Endothelial cell of umbilical vein (primary cell): ENCODE measurements around the gene CYFIP2. TPM values are rescaled to one million over a fixed set of nuclear protein-coding genes. Genes with fewer than 3 reads are reported as not detected.
A peak's percentile ranks its signal among the peaks of the same experiment; 100 is the strongest.

Experiments
- BruUV-seq: library from RNA; stranded (reverse); fragments of 400-500 nt; replicated peaks from 2 replicates; lab custom pipeline; 2021; lab: Mats Ljungman, UMichigan
- CTCF ChIA-PET: fragments of 300-600, 350-600 bp; sonication (Branson Sonifier 250); formaldehyde crosslinking; loops from one replicate; lab custom pipeline; 2021; ENCODE audit warnings: antibody characterized with exemption, inconsistent platforms; lab: Charles Lee
- POLR2A ChIA-PET: fragments of 300-600, 350-600 bp; sonication (Branson Sonifier 250); formaldehyde crosslinking; loops from one replicate; lab custom pipeline; 2021; ENCODE audit warnings: antibody characterized with exemption, inconsistent platforms; lab: Charles Lee
- DNase-seq: peaks from one replicate; pipeline ENCODE4 v3.0.0-alpha.2; 2011; ENCODE audit warnings: low read depth, low spot score
- FAIRE-seq: peaks from 2 replicates; lab custom pipeline; 2011; peaks lifted over from hg19 to GRCh38; lab: Jason Lieb, UNC
- H2AFZ ChIP-seq: 2 replicates; pipeline ENCODE4 v1.6.0; 2012; ENCODE audit warnings: low read depth, low read length, control low read depth, inconsistent platforms
- H3K27ac ChIP-seq: 2 replicates; pipeline ENCODE4 v1.5.1; 2011; ENCODE audit warnings: low read depth, mild to moderate bottlenecking, control low read depth, low read length, moderate library complexity; ENCODE audit not compliant: insufficient read depth
- H3K27me3 ChIP-seq, 2 experiments: 2 replicates each; pipeline versions ENCODE4 v1.6.0 to v1.6.1; 2011; ENCODE audit warnings: low read length in 2 of 2, mixed read lengths in 1 of 2; ENCODE audit not compliant: control insufficient read depth in 2 of 2, insufficient read depth in 2 of 2
- H3K36me3 ChIP-seq, 2 experiments: 2 replicates in 1 of 2; 3 replicates in 1 of 2; pipeline ENCODE4 v1.5.1; 2011; ENCODE audit warnings: low read length in 2 of 2, mild to moderate bottlenecking in 1 of 2, moderate library complexity in 1 of 2; ENCODE audit not compliant: control insufficient read depth in 2 of 2, insufficient read depth in 2 of 2; ENCODE audit errors: extremely low read depth in 1 of 2
- H3K4me1 ChIP-seq: 3 replicates; pipeline ENCODE4 v1.5.1; 2011; ENCODE audit warnings: mild to moderate bottlenecking, low read length; ENCODE audit not compliant: control insufficient read depth, insufficient read depth; ENCODE audit errors: extremely low read depth
- H3K4me2 ChIP-seq: 2 replicates; pipeline ENCODE4 v1.6.1; 2011; ENCODE audit warnings: low read length, control low read depth, mixed read lengths; ENCODE audit not compliant: insufficient read depth
- H3K4me3 ChIP-seq, 3 experiments: fragments of 200-600 bp in 1 of 3; sonication (generic), shearing (Covaris generic) in 1 of 3; replicated peaks in 1 of 3; 2 replicates each; pipeline ENCODE4 v1.5.1; 2011 to 2016; ENCODE audit warnings: control low read depth in 3 of 3, low read length in 3 of 3, mild to moderate bottlenecking in 2 of 3, inconsistent platforms in 1 of 3, low read depth in 1 of 3, moderate library complexity in 1 of 3; ENCODE audit not compliant: insufficient read depth in 1 of 3
- H3K79me2 ChIP-seq: 2 replicates; pipeline ENCODE4 v1.6.0; 2012; ENCODE audit warnings: low read length, inconsistent platforms; ENCODE audit not compliant: control insufficient read depth, insufficient read depth
- H3K9ac ChIP-seq: replicated peaks from 2 replicates; pipeline ENCODE3; 2011; ENCODE audit warnings: low read length, control low read depth; ENCODE audit not compliant: insufficient read depth; ENCODE audit errors: extremely low read depth
- H3K9me1 ChIP-seq: replicated peaks from 3 replicates; pipeline ENCODE4 v1.6.0; 2011; ENCODE audit warnings: mild to moderate bottlenecking, low read length; ENCODE audit not compliant: control insufficient read depth, insufficient read depth; ENCODE audit errors: extremely low read depth
- H3K9me3 ChIP-seq: replicated peaks from 2 replicates; pipeline ENCODE4 v1.5.1; 2012; ENCODE audit warnings: low read length, inconsistent platforms; ENCODE audit not compliant: control insufficient read depth, insufficient read depth
- H4K20me1 ChIP-seq: replicated peaks from 2 replicates; pipeline ENCODE3; 2011; ENCODE audit warnings: mild to moderate bottlenecking, low read length; ENCODE audit not compliant: control insufficient read depth, insufficient read depth; ENCODE audit errors: extremely low read depth
- CTCF ChIP-seq, 2 donors: IDR thresholded peaks; 1 replicate in 1 of 2; 2 replicates in 1 of 2; pipeline ENCODE4 v1.5.1; 2011; ENCODE audit warnings: low read length in 2 of 2, mild to moderate bottlenecking in 2 of 2, moderate library complexity in 2 of 2, control low read depth in 1 of 2, inconsistent platforms in 1 of 2, low read depth in 1 of 2; ENCODE audit not compliant: insufficient read depth in 1 of 2; ENCODE audit errors: extremely low read depth in 1 of 2
- EZH2 ChIP-seq: IDR thresholded peaks from 2 replicates; pipeline ENCODE4 v1.6.1; 2012; ENCODE audit warnings: borderline replicate concordance, low read depth, mild to moderate bottlenecking, moderate library complexity, low read length, inconsistent platforms; ENCODE audit not compliant: severe bottlenecking
- FOS ChIP-seq: IDR thresholded peaks from 2 replicates; pipeline ENCODE4 v1.6.1; 2011; ENCODE audit warnings: mild to moderate bottlenecking, low read length, moderate library complexity, borderline replicate concordance; ENCODE audit not compliant: insufficient read depth
- GATA2 ChIP-seq: IDR thresholded peaks from 2 replicates; pipeline ENCODE4 v1.7.0; 2011; ENCODE audit warnings: low read depth, mild to moderate bottlenecking, moderate library complexity, mixed read lengths, low read length; ENCODE audit not compliant: insufficient read length, insufficient read depth
- JUN ChIP-seq: IDR thresholded peaks from 2 replicates; pipeline ENCODE4 v1.6.1; 2011; ENCODE audit warnings: borderline replicate concordance, low read depth; ENCODE audit not compliant: insufficient read length, insufficient read depth
- MAX ChIP-seq: IDR thresholded peaks from 2 replicates; pipeline ENCODE4 v1.6.1; 2011; ENCODE audit not compliant: insufficient read depth, insufficient read length
- MYC ChIP-seq: IDR thresholded peaks from one replicate; pipeline ENCODE4 v1.6.1; 2011; ENCODE audit warnings: mild to moderate bottlenecking, low read depth, low read length
- POLR2A ChIP-seq: IDR thresholded peaks from 2 replicates; pipeline ENCODE4 v1.6.1; 2012; ENCODE audit warnings: low read depth, mild to moderate bottlenecking, control low read depth, low read length
- POLR2AphosphoS5 ChIP-seq: IDR thresholded peaks from 2 replicates; pipeline ENCODE4 v1.6.1; 2012; ENCODE audit warnings: low read depth, mild to moderate bottlenecking, control low read depth, low read length, moderate library complexity; ENCODE audit not compliant: insufficient read depth
- dilution Hi-C: fragments of 300-500 bp; cut with MboI; formaldehyde crosslinking; loops from one replicate; pipeline ENCODE4 v1.15.0; 2019; ENCODE audit warnings: low sequenced_read_pairs; ENCODE audit not compliant: extremely low pct_ligation_motif_present
- intact Hi-C: fragments of 100-400 bp; cut with micrococcal nuclease; formaldehyde crosslinking; loops from one replicate; pipeline ENCODE4 v1.10.0; 2022
- polyA plus RNA-seq, 4 experiments: library from polyadenylated mRNA; depleted of rRNA in 3 of 4; stranded (reverse) in 3 of 4; unstranded in 1 of 4; fragments of >200 nt; gene quantifications; 2 replicates each; pipeline versions ENCODE4 v1.2.1 to v1.2.3, GENCODE V29; 2011 to 2012; ENCODE audit warnings: missing spikeins in 1 of 4
- total RNA-seq: library from RNA; stranded (reverse); gene quantifications from 2 replicates; pipeline ENCODE4 v1.2.3, GENCODE V29; 2021

Gene CYFIP2
- total and polyA plus RNA-seq, 2 donors (not counting 3 experiments of a cell fraction or from before 2014, with no cell fraction given), result 9.2 to 22.4 TPM

DNA sequence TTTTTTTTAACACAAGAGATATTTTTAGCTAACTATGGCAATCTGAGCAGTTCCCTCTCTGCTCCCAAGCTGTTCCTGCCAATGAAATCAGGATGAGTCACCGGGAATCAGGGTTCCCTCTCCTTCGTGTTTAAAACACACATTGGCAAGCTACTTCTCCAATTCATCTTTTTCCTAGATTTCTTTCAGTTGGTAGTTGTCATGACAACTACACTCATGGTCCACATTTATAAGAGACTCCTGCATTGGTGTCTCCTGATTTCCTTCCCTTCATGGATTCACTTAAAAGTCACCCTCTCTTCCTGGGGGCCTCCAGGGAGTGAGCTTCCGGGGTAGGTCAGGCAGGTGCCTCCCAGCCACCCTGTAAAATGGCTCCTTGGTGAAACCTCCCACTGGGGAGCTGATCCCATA is 121.8 kb downstream of the CYFIP2 start:
- peak overlapping the region; percentile 88 for H3K27ac ChIP-seq
- peak overlapping the region; percentile 32 for H3K9ac ChIP-seq
- H3K4me3 ChIP-seq, result no peak overlapping the region
- H3K4me2 ChIP-seq, result peak overlapping the region; percentile 60
- H3K9me3 ChIP-seq, result no peaks in the 10 kb centered on the region
- dilution Hi-C loops (no loop called here), intact Hi-C loops (loop anchor here (2.0 kb wide), 1 partner anchor 1003 kb away; no protein-coding TSS in a partner anchor)
- H3K79me2 ChIP-seq, result no peaks in the 10 kb centered on the region
- H3K36me3 ChIP-seq, result no peaks in the 10 kb centered on the region
- BruUV-seq, result no TSS peak
- DNase-seq (peak; percentile 85), FAIRE-seq (peak; percentile 87)
- H3K9me1 ChIP-seq, result no peaks in the 10 kb centered on the region
- TF ChIP-seq FOS (peak; percentile 89), POLR2A (no peak), MAX (no peak), CTCF (IDR thresholded peaks at IDR 0.05; ENCODE audit: extremely low read depth in 1 of 2, insufficient read depth in 1 of 2, low read depth in 1 of 2, low read length in 2 of 2) (no peak), EZH2 (no peak), POLR2AphosphoS5 (no peak), GATA2 (no peak), MYC (no peak), JUN (peak; percentile 89)
- POLR2A ChIA-PET, result no interaction called here
- peaks cover 65% of the 10 kb centered on the region for H3K4me1 ChIP-seq
- H3K27me3 ChIP-seq, result no peaks in the 10 kb centered on the region
- H4K20me1 ChIP-seq, result no peaks in the 10 kb centered on the region
- CTCF ChIA-PET, result interaction anchor here (0.8 to 1.8 kb wide), 14 partner anchors 15 to 1719 kb away, joined by 3 to 13 read pairs (median 4); partner anchors contain the start of genes LSM11 and THG1L
- H2AFZ ChIP-seq, result no peak overlapping the region
